SK-N-SH (cell line): ENCODE measurements around the gene SOBP. TPM values are rescaled to one million over a fixed set of nuclear protein-coding genes. Genes with fewer than 3 reads are reported as not detected.

ENCODE experiments used
- CTCF ChIA-PET: fragments of 300-600, 350-600 bp; formaldehyde crosslinking; extraction: SDS; loops from one replicate; lab custom pipeline; 2021; lab: Yijun Ruan, JAX
- POLR2A ChIA-PET: fragments of 350-600 bp; sonication (Branson Sonifier 250); formaldehyde crosslinking; extraction: SDS; loops from one replicate; lab custom pipeline; 2020; ENCODE audit warnings: antibody characterized with exemption, inconsistent platforms; lab: Yijun Ruan, JAX
- DNase-seq: peaks from one replicate; pipeline ENCODE4 v3.0.0; 2012
- H2AFZ ChIP-seq: fragments of 200-600 bp; sonication (generic); 2 replicates; pipeline ENCODE4 v1.8.1; 2016; ENCODE audit warnings: antibody characterized with exemption, mild to moderate bottlenecking, low read depth
- H3F3A ChIP-seq: fragments of 200-600 bp; sonication (generic); replicated peaks from 2 replicates; pipeline ENCODE3; 2016; ENCODE audit warnings: antibody characterized with exemption, mild to moderate bottlenecking; ENCODE audit not compliant: insufficient read depth
- H3K27ac ChIP-seq, 2 experiments: fragments of 200-500 bp in 1 of 2; fragments of 200-600 bp in 1 of 2; sonication (Bioruptor generic) in 1 of 2; sonication (generic), shearing (Covaris generic) in 1 of 2; 2 replicates each; pipeline versions ENCODE4 v1.5.1 to v1.6.1; 2014 to 2016; ENCODE audit warnings: low read depth in 2 of 2, inconsistent platforms in 1 of 2, low read length in 1 of 2, mild to moderate bottlenecking in 1 of 2, mixed read lengths in 1 of 2
- H3K27me3 ChIP-seq: fragments of 200-600 bp; sonication (generic), shearing (Covaris generic); 2 replicates; pipeline ENCODE4 v1.6.1; 2016; ENCODE audit warnings: mixed run types; ENCODE audit not compliant: insufficient read depth
- H3K36me3 ChIP-seq, 2 experiments: fragments of 200-500 bp in 1 of 2; fragments of 200-600 bp in 1 of 2; sonication (Bioruptor generic) in 1 of 2; sonication (generic) in 1 of 2; replicated peaks in 1 of 2; 2 replicates each; pipeline versions ENCODE3 to v1.5.1; 2014 to 2016; ENCODE audit warnings: low read length in 1 of 2, mild to moderate bottlenecking in 1 of 2; ENCODE audit not compliant: insufficient read depth in 2 of 2, control insufficient read depth in 1 of 2
- H3K4me1 ChIP-seq, 2 experiments: fragments of 200-500 bp in 1 of 2; fragments of 200-600 bp in 1 of 2; sonication (Bioruptor generic) in 1 of 2; sonication (generic), shearing (Covaris generic) in 1 of 2; 2 replicates each; pipeline versions ENCODE4 v1.5.1 to v1.6.1; 2014 to 2016; ENCODE audit warnings: low read depth in 1 of 2, low read length in 1 of 2, mixed run types in 1 of 2; ENCODE audit not compliant: insufficient read depth in 2 of 2, control insufficient read depth in 1 of 2
- H3K4me2 ChIP-seq: fragments of 200-600 bp; sonication (generic), shearing (Covaris generic); 2 replicates; pipeline ENCODE4 v1.6.1; 2017; ENCODE audit warnings: mixed run types
- H3K4me3 ChIP-seq, 2 experiments: fragments of 200-500 bp in 1 of 2; fragments of 200-600 bp in 1 of 2; sonication (Bioruptor generic) in 1 of 2; sonication (generic), shearing (Covaris generic) in 1 of 2; 2 replicates each; pipeline versions ENCODE4 v1.5.1 to v1.8.1; 2014 to 2016; ENCODE audit warnings: low read depth in 2 of 2, inconsistent platforms in 1 of 2, low read length in 1 of 2, mild to moderate bottlenecking in 1 of 2, mixed read lengths in 1 of 2, moderate library complexity in 1 of 2
- H3K79me2 ChIP-seq: fragments of 200-600 bp; sonication (generic); 2 replicates; pipeline ENCODE4 v1.8.1; 2017; ENCODE audit warnings: mild to moderate bottlenecking; ENCODE audit not compliant: insufficient read depth
- H3K9ac ChIP-seq: fragments of 200-600 bp; sonication (generic); 2 replicates; pipeline ENCODE4 v1.6.1; 2017; ENCODE audit warnings: mixed run types
- H3K9me2 ChIP-seq: fragments of 200-600 bp; sonication (generic); 2 replicates; pipeline ENCODE4 v1.6.1; 2017; ENCODE audit warnings: mixed run types
- H3K9me3 ChIP-seq: fragments of 200-600 bp; sonication (generic); 2 replicates; pipeline ENCODE4 v1.6.1; 2017; ENCODE audit warnings: mixed run types, mild to moderate bottlenecking, moderate library complexity
- H4K20me1 ChIP-seq: fragments of 200-600 bp; sonication (generic); 2 replicates; pipeline ENCODE4 v1.6.1; 2017; ENCODE audit warnings: mild to moderate bottlenecking, mixed run types; ENCODE audit not compliant: insufficient read depth
- CHD2 ChIP-seq: fragments of 150-350 bp; IDR thresholded peaks from 2 replicates; pipeline ENCODE4 v1.6.1; 2018; ENCODE audit warnings: low read length; ENCODE audit not compliant: partially characterized antibody
- EP300 ChIP-seq, 2 experiments: IDR thresholded peaks; 2 replicates each; pipeline versions ENCODE4 v1.4.0 to v1.6.1; 2012; ENCODE audit warnings: borderline replicate concordance in 1 of 2, low read depth in 1 of 2, low read length in 1 of 2
- EZH2phosphoT487 ChIP-seq: fragments of 200-600 bp; sonication (generic); IDR thresholded peaks from 2 replicates; pipeline ENCODE4 v1.6.1; 2017; ENCODE audit warnings: low read depth, mixed run types, mild to moderate bottlenecking, antibody characterized with exemption, moderate library complexity, borderline replicate concordance
- FOSL2 ChIP-seq: IDR thresholded peaks from 2 replicates; pipeline ENCODE4 v1.4.0; 2012; ENCODE audit warnings: low read depth, mild to moderate bottlenecking, moderate library complexity, borderline replicate concordance
- FOXJ3 ChIP-seq: sonication (generic); formaldehyde crosslinking; IDR thresholded peaks from 2 replicates; pipeline ENCODE4 v1.5.1; 2020; ENCODE audit warnings: mild to moderate bottlenecking, missing genetic modification reagents
- FOXM1 ChIP-seq: IDR thresholded peaks from 2 replicates; pipeline ENCODE4 v1.4.0; 2012; ENCODE audit warnings: low read depth, mild to moderate bottlenecking
- GATA2 ChIP-seq: sonication (generic); formaldehyde crosslinking; IDR thresholded peaks from 2 replicates; pipeline ENCODE4 v1.5.0; 2020; ENCODE audit warnings: mild to moderate bottlenecking, missing genetic modification reagents
- MEF2A ChIP-seq: IDR thresholded peaks from 2 replicates; pipeline ENCODE4 v1.4.0; 2012; ENCODE audit warnings: low read depth, borderline replicate concordance
- MXI1 ChIP-seq: IDR thresholded peaks from 2 replicates; pipeline ENCODE4 v1.6.1; 2012; ENCODE audit warnings: mild to moderate bottlenecking, low read depth, low read length, improper control_type of control experiment
- NFIC ChIP-seq: IDR thresholded peaks from 2 replicates; pipeline ENCODE4 v1.4.0; 2012; ENCODE audit warnings: borderline replicate concordance
- NRF1 ChIP-seq: IDR thresholded peaks from 2 replicates; pipeline ENCODE4 v1.6.1; 2012; ENCODE audit warnings: low read depth, mild to moderate bottlenecking, low read length
- RAD21 ChIP-seq: IDR thresholded peaks from 2 replicates; pipeline ENCODE4 v1.6.1; 2012; ENCODE audit warnings: mild to moderate bottlenecking, low read length
- RXRA ChIP-seq: IDR thresholded peaks from 2 replicates; pipeline ENCODE4 v1.4.0; 2012; ENCODE audit warnings: low read depth, mild to moderate bottlenecking, borderline replicate concordance
- TEAD4 ChIP-seq: IDR thresholded peaks from 2 replicates; pipeline ENCODE4 v1.4.0; 2012; ENCODE audit warnings: mild to moderate bottlenecking, borderline replicate concordance; ENCODE audit not compliant: insufficient read depth
- WGBS: methylation state at CpG from one replicate; pipeline ENCODE4 v1.1.6; 2017; ENCODE audit warnings: low lambda C conversion rate; 5-methylcytosine and 5-hydroxymethylcytosine counted together
- polyA plus RNA-seq, 3 experiments: library from polyadenylated mRNA; depleted of rRNA; stranded (reverse); fragments of >200 nt; gene quantifications; 2 replicates each; pipeline ENCODE4 v1.2.3, GENCODE V29; 2012
- TF ChIP-seq, protein P1 (sequence below): IDR thresholded peaks from 2 replicates; pipeline ENCODE4 v1.6.1; 2012; ENCODE audit warnings: mild to moderate bottlenecking, low read depth, low read length, moderate library complexity
- TF ChIP-seq, protein P2 (sequence below): IDR thresholded peaks from 2 replicates; pipeline ENCODE4; 2012
- TF ChIP-seq, protein P3 (sequence below): IDR thresholded peaks from 2 replicates; pipeline ENCODE4 v1.4.0; 2012; ENCODE audit warnings: low read depth, borderline replicate concordance
- TF ChIP-seq, protein P4 (sequence below): IDR thresholded peaks from 2 replicates; pipeline ENCODE4 v1.4.0; 2012; ENCODE audit warnings: low read depth, borderline replicate concordance
- TF ChIP-seq, protein P5 (sequence below): fragments of 150-350 bp; IDR thresholded peaks from 2 replicates; pipeline ENCODE4 v1.6.1; 2017; ENCODE audit warnings: antibody characterized with exemption, low read length, low read depth, borderline replicate concordance

SOBP gene
- polyA plus RNA-seq, 1 of the 3 experiments (the other 2 are of a cell fraction) = 0.61 TPM

DNA sequence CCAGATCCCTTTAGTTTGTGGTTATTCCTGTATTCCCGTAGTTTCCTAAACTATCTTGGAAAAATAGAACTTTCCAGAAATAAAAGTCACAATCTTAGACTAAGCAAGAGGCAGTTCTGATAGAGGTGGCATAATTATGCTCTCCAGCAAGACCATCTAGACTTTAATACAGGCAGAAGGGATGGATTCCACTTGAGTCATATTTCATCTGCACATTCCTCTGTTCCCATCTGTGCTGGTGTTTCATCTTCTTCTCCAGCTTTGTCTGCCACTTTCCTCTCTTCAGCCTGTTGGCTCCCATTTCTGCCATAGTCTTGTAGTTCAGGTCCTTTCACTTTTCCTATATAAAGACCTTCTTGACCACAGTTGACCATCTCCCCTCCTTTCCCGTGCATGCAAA is 102.9 kb downstream of the SOBP start:
- 66% methylated on average over 2 of the region's 2 CpGs for WGBS
- Histone ChIP-seq H2AFZ (no peak overlapping the region), H3K4me3 (no peak overlapping the region), H3K36me3 (no peaks in the 10 kb centered on the region), H3K9me3 (no peaks in the 10 kb centered on the region), H3K27me3 (no peaks in the 10 kb centered on the region), H3K27ac (no peak overlapping the region), H3K9me2 (no peaks in the 10 kb centered on the region), H3F3A (no peaks in the 10 kb centered on the region), H3K79me2 (no peaks in the 10 kb centered on the region), H3K4me1 (peaks cover 0 to 5% of the 10 kb centered on the region in 2 experiments; a peak in 1 of 4 replicates), H3K4me2 (no peak overlapping the region), H3K9ac (no peak overlapping the region), H4K20me1 (no peaks in the 10 kb centered on the region)
- ChIA-PET CTCF (interaction anchor here (1.5 kb wide), 1 partner anchor 9 kb away, joined by 3 read pairs; no protein-coding TSS in a partner anchor), POLR2A (no interaction called here)
- no peak for DNase-seq
- TF ChIP-seq RXRA (no peak), EP300 (IDR thresholded peaks at IDR 0.05; ENCODE audit: borderline replicate concordance in 1 of 2, low read depth in 1 of 2, low read length in 1 of 2) (no peak), EZH2phosphoT487 (no peak), RAD21 (no peak), FOXM1 (no peak), CHD2 (no peak), FOSL2 (no peak), GATA2 (CRISPR knock-in tag) (no peak), MEF2A (no peak), TEAD4 (no peak), MXI1 (no peak), NFIC (no peak), NRF1 (no peak), FOXJ3 (no peak)
- TF ChIP-seq, protein P1, sequence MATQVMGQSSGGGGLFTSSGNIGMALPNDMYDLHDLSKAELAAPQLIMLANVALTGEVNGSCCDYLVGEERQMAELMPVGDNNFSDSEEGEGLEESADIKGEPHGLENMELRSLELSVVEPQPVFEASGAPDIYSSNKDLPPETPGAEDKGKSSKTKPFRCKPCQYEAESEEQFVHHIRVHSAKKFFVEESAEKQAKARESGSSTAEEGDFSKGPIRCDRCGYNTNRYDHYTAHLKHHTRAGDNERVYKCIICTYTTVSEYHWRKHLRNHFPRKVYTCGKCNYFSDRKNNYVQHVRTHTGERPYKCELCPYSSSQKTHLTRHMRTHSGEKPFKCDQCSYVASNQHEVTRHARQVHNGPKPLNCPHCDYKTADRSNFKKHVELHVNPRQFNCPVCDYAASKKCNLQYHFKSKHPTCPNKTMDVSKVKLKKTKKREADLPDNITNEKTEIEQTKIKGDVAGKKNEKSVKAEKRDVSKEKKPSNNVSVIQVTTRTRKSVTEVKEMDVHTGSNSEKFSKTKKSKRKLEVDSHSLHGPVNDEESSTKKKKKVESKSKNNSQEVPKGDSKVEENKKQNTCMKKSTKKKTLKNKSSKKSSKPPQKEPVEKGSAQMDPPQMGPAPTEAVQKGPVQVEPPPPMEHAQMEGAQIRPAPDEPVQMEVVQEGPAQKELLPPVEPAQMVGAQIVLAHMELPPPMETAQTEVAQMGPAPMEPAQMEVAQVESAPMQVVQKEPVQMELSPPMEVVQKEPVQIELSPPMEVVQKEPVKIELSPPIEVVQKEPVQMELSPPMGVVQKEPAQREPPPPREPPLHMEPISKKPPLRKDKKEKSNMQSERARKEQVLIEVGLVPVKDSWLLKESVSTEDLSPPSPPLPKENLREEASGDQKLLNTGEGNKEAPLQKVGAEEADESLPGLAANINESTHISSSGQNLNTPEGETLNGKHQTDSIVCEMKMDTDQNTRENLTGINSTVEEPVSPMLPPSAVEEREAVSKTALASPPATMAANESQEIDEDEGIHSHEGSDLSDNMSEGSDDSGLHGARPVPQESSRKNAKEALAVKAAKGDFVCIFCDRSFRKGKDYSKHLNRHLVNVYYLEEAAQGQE = no peak
- TF ChIP-seq, protein P2, sequence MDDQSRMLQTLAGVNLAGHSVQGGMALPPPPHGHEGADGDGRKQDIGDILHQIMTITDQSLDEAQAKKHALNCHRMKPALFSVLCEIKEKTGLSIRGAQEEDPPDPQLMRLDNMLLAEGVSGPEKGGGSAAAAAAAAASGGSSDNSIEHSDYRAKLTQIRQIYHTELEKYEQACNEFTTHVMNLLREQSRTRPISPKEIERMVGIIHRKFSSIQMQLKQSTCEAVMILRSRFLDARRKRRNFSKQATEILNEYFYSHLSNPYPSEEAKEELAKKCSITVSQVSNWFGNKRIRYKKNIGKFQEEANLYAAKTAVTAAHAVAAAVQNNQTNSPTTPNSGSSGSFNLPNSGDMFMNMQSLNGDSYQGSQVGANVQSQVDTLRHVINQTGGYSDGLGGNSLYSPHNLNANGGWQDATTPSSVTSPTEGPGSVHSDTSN = no peak
- TF ChIP-seq, protein P3, sequence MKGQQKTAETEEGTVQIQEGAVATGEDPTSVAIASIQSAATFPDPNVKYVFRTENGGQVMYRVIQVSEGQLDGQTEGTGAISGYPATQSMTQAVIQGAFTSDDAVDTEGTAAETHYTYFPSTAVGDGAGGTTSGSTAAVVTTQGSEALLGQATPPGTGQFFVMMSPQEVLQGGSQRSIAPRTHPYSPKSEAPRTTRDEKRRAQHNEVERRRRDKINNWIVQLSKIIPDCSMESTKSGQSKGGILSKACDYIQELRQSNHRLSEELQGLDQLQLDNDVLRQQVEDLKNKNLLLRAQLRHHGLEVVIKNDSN = no peak
- TF ChIP-seq, protein P4, sequence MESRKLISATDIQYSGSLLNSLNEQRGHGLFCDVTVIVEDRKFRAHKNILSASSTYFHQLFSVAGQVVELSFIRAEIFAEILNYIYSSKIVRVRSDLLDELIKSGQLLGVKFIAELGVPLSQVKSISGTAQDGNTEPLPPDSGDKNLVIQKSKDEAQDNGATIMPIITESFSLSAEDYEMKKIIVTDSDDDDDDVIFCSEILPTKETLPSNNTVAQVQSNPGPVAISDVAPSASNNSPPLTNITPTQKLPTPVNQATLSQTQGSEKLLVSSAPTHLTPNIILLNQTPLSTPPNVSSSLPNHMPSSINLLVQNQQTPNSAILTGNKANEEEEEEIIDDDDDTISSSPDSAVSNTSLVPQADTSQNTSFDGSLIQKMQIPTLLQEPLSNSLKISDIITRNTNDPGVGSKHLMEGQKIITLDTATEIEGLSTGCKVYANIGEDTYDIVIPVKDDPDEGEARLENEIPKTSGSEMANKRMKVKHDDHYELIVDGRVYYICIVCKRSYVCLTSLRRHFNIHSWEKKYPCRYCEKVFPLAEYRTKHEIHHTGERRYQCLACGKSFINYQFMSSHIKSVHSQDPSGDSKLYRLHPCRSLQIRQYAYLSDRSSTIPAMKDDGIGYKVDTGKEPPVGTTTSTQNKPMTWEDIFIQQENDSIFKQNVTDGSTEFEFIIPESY = no peak
- TF ChIP-seq, protein P5, sequence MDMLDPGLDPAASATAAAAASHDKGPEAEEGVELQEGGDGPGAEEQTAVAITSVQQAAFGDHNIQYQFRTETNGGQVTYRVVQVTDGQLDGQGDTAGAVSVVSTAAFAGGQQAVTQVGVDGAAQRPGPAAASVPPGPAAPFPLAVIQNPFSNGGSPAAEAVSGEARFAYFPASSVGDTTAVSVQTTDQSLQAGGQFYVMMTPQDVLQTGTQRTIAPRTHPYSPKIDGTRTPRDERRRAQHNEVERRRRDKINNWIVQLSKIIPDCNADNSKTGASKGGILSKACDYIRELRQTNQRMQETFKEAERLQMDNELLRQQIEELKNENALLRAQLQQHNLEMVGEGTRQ = no peak
